Small intestine (tissue), 7 donors: ENCODE data around the gene UBE2Z. TPM values are rescaled to one million over a fixed set of nuclear protein-coding genes. Genes with fewer than 3 reads are reported as not detected.

Source experiments
- DNase-seq, 2 donors: peaks; one replicate each; pipeline versions ENCODE4 v3.0.0 to v3.0.0-alpha.2; 2013
- FAIRE-seq: peaks from 2 replicates; lab custom pipeline; 2012; peaks lifted over from hg19 to GRCh38; lab: Jason Lieb, UNC
- H3K27ac ChIP-seq, 3 donors: one replicate each; pipeline ENCODE4 v1.5.1; 2013; ENCODE audit warnings: low read length in 2 of 3, mild to moderate bottlenecking in 2 of 3, control low read depth in 1 of 3, inconsistent platforms in 1 of 3, low read depth in 1 of 3, moderate library complexity in 1 of 3
- H3K27me3 ChIP-seq, 3 donors: one replicate each; pipeline ENCODE4 v1.6.1; 2013; ENCODE audit warnings: low read length in 3 of 3, inconsistent platforms in 1 of 3; ENCODE audit not compliant: control insufficient read depth in 3 of 3, insufficient read depth in 3 of 3
- H3K36me3 ChIP-seq, 3 donors: one replicate each; pipeline ENCODE4 v1.6.1; 2013; ENCODE audit warnings: low read length in 3 of 3, inconsistent platforms in 1 of 3, low read depth in 1 of 3, mild to moderate bottlenecking in 1 of 3, moderate library complexity in 1 of 3; ENCODE audit not compliant: control insufficient read depth in 3 of 3, insufficient read depth in 2 of 3
- H3K4me1 ChIP-seq, 3 donors: one replicate each; pipeline ENCODE4 v1.6.1; 2013; ENCODE audit warnings: low read length in 2 of 3, inconsistent platforms in 1 of 3, low read depth in 1 of 3, mild to moderate bottlenecking in 1 of 3, moderate library complexity in 1 of 3; ENCODE audit not compliant: control insufficient read depth in 3 of 3, insufficient read depth in 2 of 3
- H3K4me3 ChIP-seq, 3 donors: one replicate each; pipeline ENCODE4 v1.5.1; 2013; ENCODE audit warnings: low read length in 3 of 3, control low read depth in 1 of 3, inconsistent platforms in 1 of 3, low read depth in 1 of 3, mild to moderate bottlenecking in 1 of 3, moderate library complexity in 1 of 3
- H3K9me3 ChIP-seq, 2 donors: one replicate each; pipeline ENCODE4 v1.6.1; 2013; ENCODE audit warnings: low read depth in 1 of 2, low read length in 1 of 2; ENCODE audit not compliant: control insufficient read depth in 2 of 2, insufficient read depth in 1 of 2
- WGBS, 3 donors: extraction: QIAGEN DNeasy Blood & Tissue Kit; methylation state at CpG; one replicate each; pipeline ENCODE4 v1.1.7; 2013; 5-methylcytosine and 5-hydroxymethylcytosine counted together
- polyA plus RNA-seq, 4 donors: library from polyadenylated mRNA; stranded (reverse) in 3 of 4; unstranded in 1 of 4; fragments of 200-250 nt in 3 of 4; fragments of 120-200 nt in 1 of 4; gene quantifications; one replicate each; pipeline versions ENCODE4 v1.2.1 to v1.2.3, GENCODE V29; 2013
- donor health status: healthy with polysubstance abuse.
- donor health status: control.
- donor health status: control.
- donor health status: Bipolar disorder and iron deficiency.
- donor health status: healthy.

Gene UBE2Z
- polyA plus RNA-seq, 4 donors, result 39.1 to 67.7 (median 43.7) TPM

GRCh38 chr17:48973806-48974205 is 65.6 kb downstream of the UBE2Z start:
- H3K27ac ChIP-seq, result no peak overlapping the region
- FAIRE-seq, result no peak
- no peaks in the 10 kb centered on the region for H3K9me3 ChIP-seq
- peaks cover 0 to 15% (median 0%) of the 10 kb centered on the region in 3 donors for H3K4me1 ChIP-seq
- H3K27me3 ChIP-seq, result peaks cover 2 to 7% (median 2%) of the 10 kb centered on the region in 3 donors
- WGBS, 3 donors, result 34 to 57% (median 49%) methylated on average over 3 of the region's 3 CpGs
- no peak for DNase-seq
- no peak overlapping the region for H3K4me3 ChIP-seq
- H3K36me3 ChIP-seq, result no peaks in the 10 kb centered on the region

Other genes with a start within 250 kb of the UBE2Z start
- not detected for gene PRAC1, start 185.9 kb upstream of the UBE2Z start, polyA plus RNA-seq
- not detected for gene PRAC2, start 185.2 kb upstream of the UBE2Z start, polyA plus RNA-seq
- under 1 TPM in 1 of 4 donors, not detected in 3; 0.22 TPM for gene HOXB13, start 179.7 kb upstream of the UBE2Z start, polyA plus RNA-seq
- gene TTLL6, start 91.2 kb upstream of the UBE2Z start, polyA plus RNA-seq, result 1 to 10 TPM; 1.6 to 4.2 (median 2.9) TPM
- 100 to 1,000 TPM in 1 of 4 donors, 10 to 100 TPM in 3; 72.1 to 170 (median 87.8) TPM for gene CALCOCO2, start 77.4 kb upstream of the UBE2Z start, polyA plus RNA-seq
- 100 to 1,000 TPM; 177 to 579 (median 438) TPM for gene ATP5MC1, start 15.6 kb upstream of the UBE2Z start, polyA plus RNA-seq
- 100 to 1,000 TPM in 3 of 4 donors, 10 to 100 TPM in 1; 96.3 to 159 (median 151) TPM for gene SNF8, start 36.4 kb downstream of the UBE2Z start, polyA plus RNA-seq
- 100 to 1,000 TPM in 1 of 4 donors, 10 to 100 TPM in 2, not detected in 1; 40.0 to 167 (median 65.1) TPM for gene GIP, start 60.2 kb downstream of the UBE2Z start, polyA plus RNA-seq
- 10 to 100 TPM in 1 of 4 donors, under 1 TPM in 2, not detected in 1; 0.30 to 34.0 (median 0.45) TPM for gene IGF2BP1, start 89.0 kb downstream of the UBE2Z start, polyA plus RNA-seq
- gene B4GALNT2, start 224.4 kb downstream of the UBE2Z start, polyA plus RNA-seq, result 1 to 10 TPM in 1 of 4 donors, under 1 TPM in 3; 0.13 to 3.2 (median 0.72) TPM